K562 (cell line): ENCODE results near the gene FJX1. TPM values are rescaled to one million over a fixed set of nuclear protein-coding genes. Genes with fewer than 3 reads are reported as not detected.

Experiments
- KAT2B ChIP-seq: IDR thresholded peaks from one replicate; pipeline ENCODE4 v1.6.1; 2012; ENCODE audit warnings: low read depth, mild to moderate bottlenecking, control low read depth, inconsistent platforms, low read length, moderate library complexity
- RFX5 ChIP-seq: IDR thresholded peaks from 2 replicates; pipeline ENCODE4 v1.6.1; 2011; ENCODE audit warnings: low read depth, mild to moderate bottlenecking, improper control_type of control experiment, low read length
- SLC30A9 ChIP-seq: fragments of 250-450 bp; sonication (Bioruptor Pico); IDR thresholded peaks from 2 replicates; pipeline ENCODE4 v1.8.0; 2022; ENCODE audit warnings: mild to moderate bottlenecking, moderate library complexity
- polyA plus RNA-seq, 8 experiments: library from polyadenylated mRNA; depleted of rRNA in 4 of 8; stranded (reverse) in 5 of 8; unstranded in 3 of 8; fragments of >200 nt; fragmentation: Nextera tagmentation in 2 of 8; fragmentation: Illumina TruSeq in 1 of 8; extraction: Ambion mirVana in 2 of 8; extraction: Trizol in 1 of 8; gene quantifications; 2 replicates each; pipeline versions ENCODE4 v1.2.1 to v1.2.3, GENCODE V29; 2011 to 2014; ENCODE audit warnings: inconsistent platforms in 1 of 8, missing spikeins in 1 of 8
- total RNA-seq, 7 experiments: library from RNA; depleted of rRNA in 6 of 7; stranded (reverse); fragments of >200 nt in 6 of 7; fragmentation: Illumina TruSeq in 2 of 7; extraction: Trizol in 2 of 7; gene quantifications; 2 replicates each; pipeline versions ENCODE4 v1.2.1 to v1.2.3, GENCODE V29; 2011 to 2021; ENCODE audit warnings: low replicate concordance in 1 of 7
- TF ChIP-seq, protein P1 (sequence below), 2 experiments: fragments of 450-650 bp; formaldehyde crosslinking in 1 of 2; IDR thresholded peaks; 2 replicates each; pipeline versions ENCODE4 v1.4.0 to v1.6.1; 2014 to 2020; ENCODE audit warnings: mild to moderate bottlenecking in 2 of 2, borderline replicate concordance in 1 of 2, low read depth in 1 of 2
- TF ChIP-seq, protein P2 (sequence below): sonication (generic); formaldehyde crosslinking; IDR thresholded peaks from 2 replicates; pipeline ENCODE4 v1.8.0; 2022; ENCODE audit warnings: mild to moderate bottlenecking, missing genetic modification reagents

FJX1 gene
- total and polyA plus RNA-seq, 9 of the 15 experiments (the other 6 are each of a cell fraction or from before 2014, with no cell fraction given) = 0.10 to 2.7 (median 0.72) TPM

DNA sequence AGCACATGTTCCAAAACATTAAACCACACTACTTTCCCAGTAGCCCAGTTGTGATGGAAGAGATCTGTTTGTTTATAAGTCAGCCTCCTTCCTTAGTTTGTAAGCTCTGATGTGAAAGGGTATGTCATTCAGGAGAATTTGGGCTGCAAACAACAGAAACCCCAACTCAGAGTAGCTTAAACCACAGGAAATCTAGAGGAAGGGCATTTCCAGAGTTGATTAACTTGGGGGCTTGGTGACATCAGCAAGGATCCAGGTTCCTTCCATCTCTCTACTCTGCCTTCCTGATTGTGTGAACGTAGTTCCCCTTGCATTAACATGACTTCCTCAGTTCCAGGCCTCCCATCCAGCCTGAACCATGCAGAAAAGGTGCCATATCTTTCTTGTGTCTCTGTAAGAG, 6.5 kb upstream of the FJX1 start (continued):
- TF ChIP-seq, protein P1, sequence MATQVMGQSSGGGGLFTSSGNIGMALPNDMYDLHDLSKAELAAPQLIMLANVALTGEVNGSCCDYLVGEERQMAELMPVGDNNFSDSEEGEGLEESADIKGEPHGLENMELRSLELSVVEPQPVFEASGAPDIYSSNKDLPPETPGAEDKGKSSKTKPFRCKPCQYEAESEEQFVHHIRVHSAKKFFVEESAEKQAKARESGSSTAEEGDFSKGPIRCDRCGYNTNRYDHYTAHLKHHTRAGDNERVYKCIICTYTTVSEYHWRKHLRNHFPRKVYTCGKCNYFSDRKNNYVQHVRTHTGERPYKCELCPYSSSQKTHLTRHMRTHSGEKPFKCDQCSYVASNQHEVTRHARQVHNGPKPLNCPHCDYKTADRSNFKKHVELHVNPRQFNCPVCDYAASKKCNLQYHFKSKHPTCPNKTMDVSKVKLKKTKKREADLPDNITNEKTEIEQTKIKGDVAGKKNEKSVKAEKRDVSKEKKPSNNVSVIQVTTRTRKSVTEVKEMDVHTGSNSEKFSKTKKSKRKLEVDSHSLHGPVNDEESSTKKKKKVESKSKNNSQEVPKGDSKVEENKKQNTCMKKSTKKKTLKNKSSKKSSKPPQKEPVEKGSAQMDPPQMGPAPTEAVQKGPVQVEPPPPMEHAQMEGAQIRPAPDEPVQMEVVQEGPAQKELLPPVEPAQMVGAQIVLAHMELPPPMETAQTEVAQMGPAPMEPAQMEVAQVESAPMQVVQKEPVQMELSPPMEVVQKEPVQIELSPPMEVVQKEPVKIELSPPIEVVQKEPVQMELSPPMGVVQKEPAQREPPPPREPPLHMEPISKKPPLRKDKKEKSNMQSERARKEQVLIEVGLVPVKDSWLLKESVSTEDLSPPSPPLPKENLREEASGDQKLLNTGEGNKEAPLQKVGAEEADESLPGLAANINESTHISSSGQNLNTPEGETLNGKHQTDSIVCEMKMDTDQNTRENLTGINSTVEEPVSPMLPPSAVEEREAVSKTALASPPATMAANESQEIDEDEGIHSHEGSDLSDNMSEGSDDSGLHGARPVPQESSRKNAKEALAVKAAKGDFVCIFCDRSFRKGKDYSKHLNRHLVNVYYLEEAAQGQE (IDR thresholded peaks at IDR 0.05; ENCODE audit: borderline replicate concordance) = no peak
- TF ChIP-seq, protein P1 (CRISPR knock-in tag; IDR thresholded peaks at IDR 0.05; ENCODE audit: low read depth) = no peak
- TF ChIP-seq, protein P2, sequence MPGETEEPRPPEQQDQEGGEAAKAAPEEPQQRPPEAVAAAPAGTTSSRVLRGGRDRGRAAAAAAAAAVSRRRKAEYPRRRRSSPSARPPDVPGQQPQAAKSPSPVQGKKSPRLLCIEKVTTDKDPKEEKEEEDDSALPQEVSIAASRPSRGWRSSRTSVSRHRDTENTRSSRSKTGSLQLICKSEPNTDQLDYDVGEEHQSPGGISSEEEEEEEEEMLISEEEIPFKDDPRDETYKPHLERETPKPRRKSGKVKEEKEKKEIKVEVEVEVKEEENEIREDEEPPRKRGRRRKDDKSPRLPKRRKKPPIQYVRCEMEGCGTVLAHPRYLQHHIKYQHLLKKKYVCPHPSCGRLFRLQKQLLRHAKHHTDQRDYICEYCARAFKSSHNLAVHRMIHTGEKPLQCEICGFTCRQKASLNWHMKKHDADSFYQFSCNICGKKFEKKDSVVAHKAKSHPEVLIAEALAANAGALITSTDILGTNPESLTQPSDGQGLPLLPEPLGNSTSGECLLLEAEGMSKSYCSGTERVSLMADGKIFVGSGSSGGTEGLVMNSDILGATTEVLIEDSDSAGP (CRISPR knock-in tag) = no peak
- TF ChIP-seq RFX5 = no peak
- no peak for TF ChIP-seq KAT2B
- no peak for TF ChIP-seq SLC30A9 (CRISPR knock-in tag)
